ENCODE results near the gene LRRC52.

Gene LRRC52

GRCh38 chr1:165539908-165540307 is 3.9 kb upstream of the LRRC52 start:
- TF ChIP-seq CTCF (IDR thresholded peaks at IDR 0.05): no peak

GRCh38 chr1:165542015-165542631 is 1.7 kb upstream of the LRRC52 start:
- TF ChIP-seq CTCF (IDR thresholded peaks at IDR 0.05): no peak

GRCh38 chr1:165542647-165543046 is 1.2 kb upstream of the LRRC52 start:
- TF ChIP-seq CTCF (IDR thresholded peaks at IDR 0.05): no peak

- TF ChIP-seq CTCF (IDR thresholded peaks at IDR 0.05): no peak
These were observed 1.2 kb downstream of the LRRC52 start for GRCh38 chr1:165544996-165545395.

GRCh38 chr1:165545974-165546373 is 2.2 kb downstream of the LRRC52 start:
- no peak for TF ChIP-seq CTCF (IDR thresholded peaks at IDR 0.05)

GRCh38 chr1:165549973-165550372 is 6.2 kb downstream of the LRRC52 start:
- TF ChIP-seq CTCF (IDR thresholded peaks at IDR 0.05): no peak

- no peak for TF ChIP-seq CTCF (IDR thresholded peaks at IDR 0.05)
These were observed 7.7 kb downstream of the LRRC52 start for GRCh38 chr1:165551469-165551868.
